ENCODE data around the gene GATAD2A. TPM values are rescaled to one million over a fixed set of nuclear protein-coding genes. Genes with fewer than 3 reads are reported as not detected.
A peak's percentile ranks its signal among the peaks of the same experiment; 100 is the strongest.

The GATAD2A gene
- total RNA-seq, 1 experiment from 2014 or later: 189 TPM

GRCh38 chr19:19530423-19530804 is 124.9 kb downstream of the GATAD2A start:
- no peak overlapping the region for H3K18ac ChIP-seq (ENCODE audit: insufficient read length, low read depth, low read length)
- H4K91ac ChIP-seq (ENCODE audit: insufficient read length, low read depth, low read length): no peak overlapping the region
- no peak overlapping the region for H2BK12ac ChIP-seq (ENCODE audit: insufficient read length, low read depth, low read length)
- no peak overlapping the region for H4K8ac ChIP-seq (replicated peaks; ENCODE audit: insufficient read length, low read depth, low read length)
- no peaks in the 10 kb centered on the region for H3K23me2 ChIP-seq (ENCODE audit: insufficient read length, low read depth, low read length, poor library complexity, severe bottlenecking)
- H3K9me3 ChIP-seq (ENCODE audit: control insufficient read depth, low read depth, low read length): no peaks in the 10 kb centered on the region
- no peak overlapping the region for H4K5ac ChIP-seq (ENCODE audit: insufficient read length, low read depth, low read length)
- H3K14ac ChIP-seq (ENCODE audit: insufficient read depth, low read length): no peak overlapping the region
- Mint-ChIP-seq H3K4me1 (peaks cover 10 to 23% of the 10 kb centered on the region in 2 experiments), H3K27me3 (ENCODE audit: low read depth) (peaks cover 11% of the 10 kb centered on the region), H3K27ac (peak overlapping the region in 2 of 3 experiments; percentile 45 to 81; a peak in 3 of 7 replicates), H3K4me3 (no peak overlapping the region; a peak in 1 of 5 replicates), H3K9me3 (no peaks in the 10 kb centered on the region), H3K36me3 (ENCODE audit: insufficient read depth in 1 of 3, low read depth in 3 of 3) (peaks cover 13 to 53% (median 40%) of the 10 kb centered on the region in 3 experiments; a peak in 6 of 7 replicates)
- DNase-seq: no peak
- no peak overlapping the region for H3K27ac ChIP-seq (ENCODE audit: insufficient read length, low read depth, low read length)
- no peak overlapping the region for H2BK5ac ChIP-seq (ENCODE audit: insufficient read length, low read length)
- no peak overlapping the region for H3K23ac ChIP-seq (ENCODE audit: insufficient read length, low read depth, low read length)
- no peak overlapping the region for H3T11ph ChIP-seq (ENCODE audit: low read length)
- no peak overlapping the region for H2BK120ac ChIP-seq (ENCODE audit: low read depth, low read length, poor library complexity, severe bottlenecking)
- no peaks in the 10 kb centered on the region for H3K79me1 ChIP-seq (ENCODE audit: insufficient read depth, low read depth, low read length, poor library complexity, severe bottlenecking)
- H4K20me1 ChIP-seq (ENCODE audit: control insufficient read depth, insufficient read depth, insufficient read length): peaks cover 3% of the 10 kb centered on the region
- WGBS (ENCODE audit: extremely low coverage, insufficient read length, low lambda C conversion rate): no CpG with 5 or more reads among the region's 9 CpGs
- H3K4ac ChIP-seq (ENCODE audit: low read depth, low read length): no peak overlapping the region
- H3K9ac ChIP-seq (ENCODE audit: extremely low read depth, insufficient read length, low read length): no peak overlapping the region
- H2AK5ac ChIP-seq (ENCODE audit: insufficient read length, low read length): no peak overlapping the region
- no peak overlapping the region for H3K4me2 ChIP-seq (ENCODE audit: insufficient read depth, insufficient read length, low read length)
- H3K4me1 ChIP-seq (ENCODE audit: insufficient read depth, low read length): no peaks in the 10 kb centered on the region
- H2BK20ac ChIP-seq (ENCODE audit: low read depth, low read length, poor library complexity, severe bottlenecking): no peak overlapping the region
- no peaks in the 10 kb centered on the region for H3K27me3 ChIP-seq (ENCODE audit: insufficient read depth, low read length)
- no peak overlapping the region for H2AFZ ChIP-seq (ENCODE audit: low read length)
- H2BK15ac ChIP-seq (ENCODE audit: low read depth, low read length): no peak overlapping the region
- H3K79me2 ChIP-seq (ENCODE audit: insufficient read depth, low read length): no peaks in the 10 kb centered on the region
- TF ChIP-seq CTCF (conservative IDR thresholded peaks at IDR 0.05): peak; percentile 30; the same call in 2 of the 3 replicates
- H3K56ac ChIP-seq (ENCODE audit: insufficient read length, low read depth, low read length): no peak overlapping the region
